NCI-H1417 (cell line): ENCODE results near the gene IER3IP1.
"Not testable (repeated sequence)": the region's sequence is repeated elsewhere in the genome, so short reads cannot be mapped to it uniquely, and the experiment has no call there.

Experiments
- DNase-seq, 3 experiments: peaks; one replicate each; lab custom pipeline; 2025; lab: John Stamatoyannopoulos, UW

The IER3IP1 gene

DNA sequence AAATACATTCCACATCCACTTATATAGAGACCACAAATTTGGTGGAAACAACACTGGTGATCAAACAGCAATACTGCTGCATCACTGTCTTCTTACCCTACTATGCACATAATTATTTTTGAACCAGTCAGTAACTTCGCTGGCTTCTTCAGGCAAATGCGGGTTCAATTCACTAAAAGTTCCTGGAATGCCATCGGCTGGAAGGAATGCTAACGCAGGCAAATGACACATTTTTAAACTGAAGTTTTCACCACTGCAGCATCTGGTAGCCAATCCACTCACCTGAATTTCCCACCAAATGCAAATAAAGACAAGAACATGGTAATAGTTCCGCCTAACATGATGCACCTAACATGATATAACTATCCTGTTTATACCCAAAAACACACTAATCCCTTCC is 15.9 kb downstream of the IER3IP1 start:
- DNase-seq: no peak

DNA sequence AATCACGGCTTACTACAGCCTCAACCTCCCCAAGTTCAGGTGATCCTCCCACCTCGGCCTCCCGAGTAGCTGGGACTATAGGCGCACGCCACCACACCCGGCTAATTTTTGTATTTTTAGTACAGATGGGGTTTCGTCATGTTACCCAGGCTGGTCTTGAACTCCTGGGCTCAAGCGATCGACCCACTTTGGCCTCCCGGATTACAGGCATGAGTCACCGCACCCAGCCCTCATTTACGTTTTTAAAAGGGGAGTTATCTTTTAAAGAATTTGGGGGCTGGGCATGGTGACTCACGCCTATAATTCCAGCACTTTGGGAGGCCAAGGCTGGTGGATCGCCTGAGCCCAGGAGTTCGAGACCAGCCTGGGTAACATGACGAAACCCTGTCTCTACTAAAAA is 17.8 kb downstream of the IER3IP1 start:
- not testable (repeated sequence) for DNase-seq

GRCh38 chr18:47151439-47151838 is 24.7 kb downstream of the IER3IP1 start:
- no peak for DNase-seq

DNA sequence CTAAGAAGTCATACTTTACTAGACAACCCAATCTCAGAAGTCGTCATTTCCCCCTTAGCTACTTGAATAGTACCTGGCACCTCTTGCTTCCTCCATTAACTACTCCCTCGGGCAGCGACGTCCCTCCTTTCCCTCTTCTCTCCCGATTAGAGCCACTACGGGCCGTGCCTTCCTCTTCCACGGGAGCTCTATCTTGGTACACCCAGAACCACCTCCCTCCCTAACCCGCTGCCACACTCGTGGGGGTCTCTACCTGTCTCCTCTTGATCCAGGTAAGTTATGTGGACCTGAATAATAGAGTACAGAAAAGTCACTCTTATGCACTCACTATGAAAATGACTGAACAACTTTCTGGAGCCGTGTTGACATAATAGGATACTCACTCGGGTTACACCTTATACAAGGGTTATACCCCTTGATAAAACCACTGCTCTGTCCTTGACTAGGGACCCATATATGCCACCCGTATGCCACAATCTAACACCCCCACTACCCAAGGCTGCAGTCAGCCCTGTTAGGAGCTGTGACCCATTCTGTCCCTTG is 25.3 kb downstream of the IER3IP1 start:
- DNase-seq: peak in 1 of 3 experiments; percentile 30

DNA sequence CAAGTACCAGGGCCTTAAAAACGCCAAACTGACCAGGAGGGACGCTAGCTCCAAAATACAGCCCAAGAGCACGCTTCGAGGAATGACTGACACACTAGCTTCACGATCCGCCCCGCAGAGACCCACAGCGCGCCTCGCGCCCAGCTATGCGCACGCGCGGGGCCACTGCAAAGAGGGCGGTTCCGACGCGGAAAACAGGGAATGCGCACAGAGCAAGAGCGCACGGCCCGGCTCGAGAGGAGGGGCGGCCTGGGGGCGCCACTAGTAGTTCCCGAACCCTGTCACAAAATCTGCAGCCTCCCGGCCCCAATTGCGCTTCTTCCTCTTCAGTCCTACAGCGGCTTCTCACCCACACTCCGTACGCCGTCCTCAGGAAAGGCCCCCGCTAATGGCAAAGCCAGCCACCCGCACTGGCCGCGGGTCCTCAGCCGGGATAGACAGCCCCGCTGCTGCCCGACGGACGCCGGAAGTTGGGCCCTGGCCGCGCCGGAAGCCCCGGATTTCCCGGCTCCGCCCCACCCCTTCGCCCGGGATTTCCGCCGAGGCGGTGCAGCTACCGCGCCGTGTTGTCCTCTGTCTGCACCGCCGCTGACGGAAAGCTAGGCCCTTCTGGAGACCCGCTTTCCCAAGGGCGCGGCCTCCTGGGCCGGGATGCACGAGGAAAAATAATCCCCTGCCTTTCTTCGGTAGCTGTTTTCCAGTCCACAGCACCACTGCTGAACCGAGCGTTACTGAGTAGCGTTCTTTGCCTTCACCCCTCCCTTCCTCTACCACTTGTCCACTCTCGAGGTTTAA is 25.9 kb downstream of the IER3IP1 start, which contains the start of gene HDHD2:
Gene HDHD2, minus strand, starts transcription at position 472 of the 795 bp plus-strand sequence. CDS start 14,061 bp downstream, outside the sequence.
- DNase-seq: peak; percentile 67 to 95 (median 94)

DNA sequence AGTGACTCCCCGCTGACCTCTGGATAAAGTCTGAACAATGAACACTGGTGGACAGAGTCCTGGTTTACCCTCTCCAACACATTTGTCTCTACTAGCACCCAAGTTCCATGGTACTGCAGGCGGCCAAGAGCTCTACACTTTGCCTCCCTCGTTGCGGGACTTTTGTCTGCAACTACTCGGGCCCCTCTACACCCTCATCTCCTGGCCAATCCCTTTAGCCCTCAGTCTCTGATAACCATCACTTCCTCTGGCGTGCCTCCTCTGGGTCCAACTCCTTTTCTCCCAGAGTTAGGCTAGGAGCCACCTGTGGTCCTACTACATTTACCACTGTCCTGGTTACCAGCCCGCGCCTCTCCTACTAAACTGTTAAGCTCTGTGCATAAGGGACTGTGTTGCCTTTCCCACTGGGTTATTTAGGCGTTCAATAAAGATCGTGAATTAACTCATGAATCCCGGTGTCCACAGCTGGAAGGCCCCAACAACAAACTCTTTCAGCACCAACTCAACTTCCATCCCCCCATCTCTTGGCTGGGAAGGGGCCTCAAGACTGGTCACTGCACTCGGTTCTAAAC is 26.6 kb downstream of the IER3IP1 start:
- DNase-seq: no peak

DNA sequence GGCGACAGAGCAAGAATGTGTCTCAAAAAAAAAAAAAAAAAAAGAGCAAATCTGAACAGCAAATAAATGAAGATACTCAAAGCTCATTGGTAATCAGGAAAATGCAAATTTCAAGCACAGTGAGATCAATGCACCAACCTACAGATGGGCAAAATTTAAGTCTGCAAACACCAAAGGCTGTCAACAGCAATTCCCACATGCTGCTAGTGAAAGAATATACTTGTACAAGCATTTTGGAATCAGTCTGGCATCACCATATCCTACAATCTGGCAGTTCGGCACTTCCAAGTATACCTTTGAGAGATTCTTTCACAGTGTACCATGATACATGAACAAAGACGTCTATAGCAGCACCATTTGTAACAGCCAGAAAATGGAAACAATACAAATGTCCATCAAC is 30.0 kb downstream of the IER3IP1 start:
- no peak for DNase-seq

DNA sequence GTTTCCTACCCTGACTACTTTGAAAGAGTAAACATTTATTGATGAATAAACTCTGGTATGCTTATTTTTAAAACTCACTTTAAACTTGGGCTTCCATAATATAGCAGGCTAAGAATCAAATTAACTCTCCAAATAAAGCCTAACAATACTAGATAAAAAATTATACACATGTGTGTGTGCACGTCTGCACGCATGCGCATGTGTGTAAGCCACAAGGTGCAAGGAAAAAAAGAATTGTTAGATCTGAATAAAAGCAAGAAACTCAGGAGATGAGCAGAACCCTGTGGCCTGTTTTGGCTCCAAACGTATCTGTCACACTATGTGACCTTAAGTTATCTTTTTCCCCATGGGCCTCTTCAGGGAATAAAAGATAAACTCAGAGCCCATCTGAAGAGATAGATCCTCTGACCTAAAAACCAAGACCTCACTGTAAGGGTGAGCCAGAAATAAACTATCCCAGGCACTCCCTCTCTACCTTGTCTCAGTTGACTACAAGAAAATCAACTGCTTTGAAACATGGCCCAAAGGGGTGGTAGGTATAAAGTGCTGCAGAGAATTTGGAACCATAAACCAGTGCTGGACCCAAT is 32.2 kb downstream of the IER3IP1 start:
- DNase-seq: no peak

GRCh38 chr18:47143153-47143552 is 33.0 kb downstream of the IER3IP1 start:
- no peak for DNase-seq

GRCh38 chr18:47141289-47141688 is 34.9 kb downstream of the IER3IP1 start:
- no peak for DNase-seq

DNA sequence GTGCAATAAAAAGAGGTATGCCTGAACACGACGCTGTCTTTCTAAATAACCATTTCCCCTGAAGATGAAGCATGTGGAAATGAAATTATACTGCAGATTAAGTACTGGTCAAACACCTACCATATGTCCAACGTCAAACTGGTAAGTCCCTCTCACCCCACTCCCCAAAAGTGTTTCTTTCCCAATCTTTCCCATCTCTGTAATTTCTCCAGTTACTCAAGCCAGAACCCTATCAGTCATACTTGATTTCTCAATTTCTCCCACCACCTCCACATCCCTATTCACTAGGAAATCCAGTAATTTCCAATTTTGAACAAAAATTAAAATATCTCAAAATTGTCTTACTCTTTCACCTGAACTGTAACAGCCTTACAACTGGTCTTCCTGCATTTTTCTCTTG is 55.0 kb downstream of the IER3IP1 start:
- no peak for DNase-seq

DNA sequence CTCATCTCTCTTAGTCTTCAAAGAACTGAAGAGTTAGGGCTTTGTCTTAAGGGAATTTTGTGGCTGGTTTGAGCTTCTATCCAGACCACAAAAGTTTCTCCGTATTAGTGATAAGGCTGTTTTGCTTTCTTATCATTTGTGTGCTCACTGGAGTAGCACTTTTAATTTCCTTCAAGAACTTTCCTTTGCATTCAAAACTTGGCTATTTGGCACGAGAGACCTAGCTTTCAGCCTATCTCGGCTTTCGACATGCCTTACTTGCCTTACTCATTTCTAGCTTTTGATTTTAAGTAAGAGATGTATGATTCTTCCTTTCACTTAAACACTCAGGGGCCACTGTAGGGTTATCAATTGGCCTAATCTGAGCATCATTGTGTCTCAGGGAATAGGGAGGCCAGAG is 55.7 kb downstream of the IER3IP1 start:
- DNase-seq: no peak

GRCh38 chr18:47118981-47119380 is 57.2 kb downstream of the IER3IP1 start:
- no peak for DNase-seq

- no peak for DNase-seq
Measured at GRCh38 chr18:47115205-47115604, 61.0 kb downstream of the IER3IP1 start.

DNA sequence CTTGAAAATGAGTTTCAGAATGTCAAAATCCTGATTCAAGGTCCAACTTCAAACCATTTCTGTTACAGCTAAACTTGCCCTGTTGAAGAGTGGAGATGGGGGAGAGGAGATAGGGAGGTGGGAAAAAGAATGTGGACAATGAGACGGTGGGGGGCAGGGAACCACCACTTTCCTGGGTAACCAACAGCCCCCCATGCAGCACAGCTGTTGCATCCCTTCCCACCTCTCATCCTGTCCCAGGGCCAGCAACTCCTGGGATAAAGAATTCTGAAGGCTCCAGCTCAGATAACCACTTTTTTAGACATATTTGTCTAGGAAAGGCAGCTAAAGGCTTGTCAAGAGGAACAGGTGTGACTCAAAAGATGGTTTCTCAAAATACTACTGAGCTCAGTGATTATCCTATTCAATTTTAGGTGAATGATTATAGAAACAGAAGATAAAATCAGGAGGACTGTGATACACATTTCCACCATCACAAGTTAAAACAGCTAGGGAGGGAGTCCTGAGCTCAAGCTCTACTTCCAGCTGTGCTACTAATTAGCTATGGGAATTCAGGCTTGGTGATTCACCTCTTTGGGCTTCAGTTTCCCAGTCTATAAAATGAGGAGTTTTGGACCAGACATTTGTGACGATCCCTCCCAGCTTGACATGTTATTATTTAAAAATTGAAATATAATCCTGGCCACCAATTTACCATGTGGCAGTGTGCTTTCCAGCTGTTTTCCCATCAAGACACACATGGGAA is 62.2 kb downstream of the IER3IP1 start:
- DNase-seq: no peak

DNA sequence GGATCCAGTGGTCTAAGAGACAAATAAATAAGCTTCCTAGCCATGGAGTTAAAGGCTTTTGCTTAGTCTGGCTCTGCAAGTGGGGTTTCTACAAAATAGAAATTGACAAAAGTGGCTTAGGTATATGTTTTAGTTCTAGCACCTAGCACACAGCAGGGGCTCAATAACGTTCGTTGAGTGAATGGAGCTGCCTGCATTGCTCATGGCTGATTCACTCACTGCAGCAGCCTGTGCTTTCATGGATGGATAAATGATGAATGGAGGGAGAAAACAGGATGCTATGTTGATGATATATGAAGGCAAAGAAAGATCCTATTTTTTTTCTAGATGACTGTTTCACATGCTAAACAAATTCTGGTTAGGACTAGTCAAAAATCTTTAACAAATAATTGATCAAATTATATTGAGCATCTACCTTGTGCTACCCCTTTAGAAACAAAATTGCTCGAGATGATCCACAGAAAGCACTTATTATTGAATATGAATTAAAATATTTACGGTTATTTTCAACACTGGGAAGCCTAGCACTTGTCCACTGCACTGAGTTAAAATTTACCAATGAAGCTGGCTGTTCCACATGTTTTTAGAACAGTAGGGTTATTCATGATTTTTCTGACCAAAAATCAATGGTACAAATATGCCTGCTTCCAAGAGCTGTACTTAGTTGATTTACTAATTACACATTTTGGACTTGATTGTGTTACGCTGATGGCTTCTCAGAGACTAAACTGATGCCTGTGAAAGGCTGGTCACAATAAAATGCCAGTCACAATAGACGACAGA is 65.5 kb downstream of the IER3IP1 start:
- no peak for DNase-seq

DNA sequence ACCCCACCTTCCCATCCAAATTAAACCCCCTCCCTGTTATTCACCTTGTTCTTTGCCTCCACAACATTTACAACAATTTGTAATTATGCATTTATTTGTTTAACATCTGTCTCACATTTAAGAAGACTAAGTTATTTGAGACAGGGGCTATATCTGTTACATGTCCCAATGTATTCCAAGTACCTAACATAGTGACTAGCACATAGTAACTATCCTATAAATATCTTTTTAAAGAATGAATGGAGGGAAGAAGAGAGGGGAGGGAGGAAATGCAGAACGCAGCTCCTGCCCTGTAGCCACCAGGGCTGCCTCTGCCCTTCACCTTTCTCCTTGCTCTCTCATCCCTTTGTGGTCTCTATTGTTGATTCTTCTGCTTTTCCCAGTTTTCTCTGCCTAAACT is 66.4 kb downstream of the IER3IP1 start:
- no peak for DNase-seq

DNA sequence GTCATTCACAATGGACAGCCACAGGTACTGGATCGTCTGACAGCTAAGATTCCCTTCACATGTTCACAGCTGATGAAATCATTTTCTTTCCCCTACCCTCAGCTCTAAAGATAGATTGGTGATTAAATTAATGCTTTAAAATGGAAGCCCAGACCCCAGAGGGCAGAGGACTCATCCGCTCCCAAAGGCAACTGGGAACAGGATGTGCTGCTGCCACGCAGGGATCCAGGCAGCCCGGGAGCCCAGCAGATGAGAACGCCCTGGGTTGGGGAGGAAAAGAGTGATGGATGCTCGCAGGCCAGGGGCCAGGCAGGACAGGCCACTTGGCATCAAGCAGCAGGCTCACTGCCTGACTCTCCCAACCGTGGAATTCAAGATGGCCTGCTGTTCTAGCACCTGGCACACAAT is 67.2 kb downstream of the IER3IP1 start:
- DNase-seq: no peak

- DNase-seq: no peak
Measured at GRCh38 chr18:47108373-47108772, 67.8 kb downstream of the IER3IP1 start.
